ENCODE results near the gene DHX34. TPM values are rescaled to one million over a fixed set of nuclear protein-coding genes. Genes with fewer than 3 reads are reported as not detected.
"Not testable (repeated sequence)": the region's sequence is repeated elsewhere in the genome, so short reads cannot be mapped to it uniquely, and the experiment has no call there.

The DHX34 gene
- total RNA-seq, 1 donor from 2014 or later: 6.4 TPM

GRCh38 chr19:47353307-47353712 lies 4.2 kb downstream of the DHX34 start:
- intact Hi-C loops (cut with DNase I): no loop called here
- ATAC-seq (ENCODE audit: poor library complexity): peak; percentile 17
- peak; percentile 68 for DNase-seq

- DNase-seq: no peak
- no peak for ATAC-seq (ENCODE audit: poor library complexity)
- intact Hi-C loops (cut with DNase I): no loop called here
These were observed 7.8 kb downstream of the DHX34 start for GRCh38 chr19:47356900-47357299.

DNA sequence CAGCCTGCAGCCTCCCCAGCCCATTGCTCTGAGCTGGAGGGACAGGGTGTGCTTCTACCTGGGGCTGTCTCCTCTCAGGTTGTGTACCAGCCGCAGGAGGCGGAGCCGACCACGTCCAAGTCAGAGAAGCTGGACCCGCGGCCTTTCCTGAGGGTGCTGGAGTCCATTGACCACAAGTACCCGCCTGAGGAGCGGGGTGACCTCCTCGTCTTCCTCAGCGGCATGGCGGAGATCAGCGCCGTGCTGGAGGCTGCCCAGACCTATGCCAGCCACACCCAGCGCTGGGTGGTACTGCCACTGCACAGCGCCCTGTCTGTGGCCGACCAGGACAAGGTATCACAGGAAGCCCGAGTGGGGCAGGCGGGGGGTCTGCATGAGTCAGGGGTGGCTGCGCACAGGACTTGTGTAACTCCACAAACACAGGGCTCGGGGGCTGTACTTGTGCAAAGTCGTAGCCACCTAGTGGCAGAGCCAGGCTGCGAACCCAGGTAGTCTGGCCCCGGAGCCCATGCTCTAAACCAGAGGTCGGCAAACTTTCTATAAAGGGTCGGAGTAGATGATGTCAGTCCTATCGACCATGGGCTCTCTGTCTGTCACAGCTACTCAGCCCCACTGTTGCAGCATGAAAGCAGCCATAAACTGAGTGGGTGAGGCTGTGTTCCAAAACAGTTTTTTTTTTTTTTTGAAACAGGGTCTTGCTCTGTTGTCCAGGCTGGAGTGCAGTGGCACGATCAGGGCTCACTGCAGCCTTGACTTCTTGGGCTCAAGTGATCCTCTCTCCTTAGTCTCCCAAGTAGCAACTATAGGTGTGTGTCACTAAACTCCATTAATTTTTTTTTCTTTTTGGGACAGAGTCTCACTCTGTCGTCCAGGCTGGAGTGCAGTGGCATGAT lies 8.9 kb downstream of the DHX34 start:
- DNase-seq: no peak
- intact Hi-C loops (cut with DNase I): no loop called here
- ATAC-seq (ENCODE audit: poor library complexity): no peak

- no peak for ATAC-seq (ENCODE audit: poor library complexity)
- intact Hi-C loops (cut with DNase I): no loop called here
These were observed 9.8 kb downstream of the DHX34 start for GRCh38 chr19:47358936-47359335.

DNA sequence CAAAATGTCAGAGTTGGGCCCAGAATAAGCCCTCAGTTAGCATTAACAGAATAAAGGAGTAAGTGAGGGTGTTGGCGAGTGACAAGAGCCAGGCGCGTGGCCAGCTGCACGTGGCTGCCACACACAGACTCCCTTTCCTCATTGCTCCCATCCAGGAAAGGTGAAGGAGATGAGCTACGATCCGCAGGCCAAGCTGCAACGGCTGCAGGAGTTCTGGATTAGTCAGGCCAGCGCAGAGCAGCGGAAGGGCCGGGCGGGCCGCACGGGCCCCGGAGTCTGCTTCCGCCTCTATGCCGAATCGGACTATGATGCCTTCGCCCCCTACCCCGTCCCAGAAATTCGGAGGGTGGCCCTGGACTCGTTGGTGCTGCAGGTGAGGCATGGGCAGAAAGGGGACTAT lies 13.2 kb downstream of the DHX34 start:
- ATAC-seq (ENCODE audit: poor library complexity): no peak
- intact Hi-C loops (cut with DNase I): no loop called here
- DNase-seq: no peak

More at GRCh38 chr19:47358936-47359335, 9.8 kb downstream of the DHX34 start:
- DNase-seq: no peak

DNA sequence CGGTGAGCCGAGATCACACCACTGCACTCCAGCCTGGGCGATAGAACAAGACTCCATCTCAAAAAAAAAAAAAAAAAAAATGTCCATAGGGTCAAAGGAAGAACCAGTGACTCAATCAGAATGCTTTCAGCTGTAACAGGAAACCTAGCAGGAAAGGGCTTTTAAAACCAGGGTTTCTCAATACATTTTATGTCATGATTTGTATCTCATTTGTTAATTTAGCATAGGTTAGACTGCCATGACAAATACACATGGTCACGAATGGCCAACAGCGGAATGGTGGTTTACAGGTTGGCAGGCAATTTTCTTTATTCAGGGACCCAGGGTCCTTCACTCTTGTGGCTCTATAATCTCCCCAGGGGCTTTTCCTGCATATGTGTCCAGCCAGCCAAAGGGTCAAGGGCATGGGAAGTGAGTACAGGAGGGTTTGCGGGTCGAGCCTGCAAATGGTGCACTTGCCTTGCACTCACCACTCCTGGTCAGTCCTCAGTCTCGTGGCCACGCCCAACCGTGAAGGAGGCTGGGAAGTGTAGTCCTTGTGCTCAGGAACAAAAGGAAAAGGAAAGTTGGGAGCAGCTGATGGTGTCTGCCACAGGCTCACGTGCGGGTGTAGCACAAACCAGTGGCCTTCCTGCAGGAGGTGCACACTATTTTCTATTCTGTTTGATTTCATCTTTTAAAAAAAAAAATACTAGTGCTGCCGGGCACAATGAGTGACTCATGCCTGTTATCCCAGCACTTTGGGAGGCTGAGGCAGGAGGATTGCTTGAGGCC lies 14.8 kb downstream of the DHX34 start:
- ATAC-seq (ENCODE audit: poor library complexity) (no peak), DNase-seq (no peak)

DNA sequence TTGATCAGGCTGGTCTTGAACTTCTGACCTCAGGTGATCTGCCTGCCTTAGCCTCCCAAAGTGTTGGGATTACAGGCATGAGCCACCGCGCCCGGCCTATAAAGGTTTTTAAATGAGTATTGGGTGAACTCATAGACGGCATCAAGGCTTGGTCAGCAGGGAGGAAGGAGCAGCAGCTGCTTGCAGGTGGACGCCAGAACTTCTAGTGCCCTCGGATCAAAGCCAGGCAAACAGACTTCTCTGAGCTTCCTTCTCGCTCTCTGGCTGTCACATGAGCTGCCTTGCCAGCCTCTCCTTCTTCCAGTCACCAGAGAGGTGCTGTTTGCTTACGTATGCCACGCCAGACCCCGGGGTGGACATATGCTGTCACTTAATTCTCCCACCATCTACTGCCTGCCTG lies 16.3 kb downstream of the DHX34 start:
- DNase-seq; intact Hi-C loops (cut with DNase I); ATAC-seq (ENCODE audit: poor library complexity): not testable (repeated sequence)

More for the DNA sequence above, 14.8 kb downstream of the DHX34 start:
- intact Hi-C loops (cut with DNase I): no loop called here

DNA sequence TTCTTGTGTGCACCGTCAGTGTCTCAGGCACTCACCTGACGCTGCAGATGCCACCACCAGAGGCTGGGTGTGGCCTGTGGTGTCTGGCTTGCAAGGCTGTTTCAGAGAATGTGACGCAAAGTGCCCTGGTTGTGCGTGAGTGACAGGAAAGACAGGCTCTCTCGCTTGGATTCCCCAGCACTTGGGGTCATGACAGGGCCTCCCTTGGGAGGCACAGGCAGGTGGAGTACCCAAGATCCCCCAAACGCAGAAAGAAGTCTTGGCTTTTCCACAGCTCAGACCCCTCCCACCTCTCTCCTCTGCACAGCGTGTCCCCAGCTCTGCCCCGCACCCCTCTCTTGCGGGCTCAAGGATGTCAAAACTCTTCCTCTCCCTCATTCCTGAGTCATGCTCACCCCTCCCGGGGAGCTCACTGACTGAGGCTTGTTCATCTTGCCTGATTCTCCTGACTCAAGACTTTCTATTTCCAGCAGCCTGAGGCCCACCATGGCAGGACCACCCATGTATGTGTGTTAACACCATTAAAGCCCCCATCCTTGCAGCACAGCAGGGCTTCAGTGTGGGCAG lies 21.0 kb downstream of the DHX34 start:
- DNase-seq (no peak), ATAC-seq (ENCODE audit: poor library complexity) (peak; percentile 38)
- intact Hi-C loops (cut with DNase I): no loop called here

- intact Hi-C loops (cut with DNase I): no loop called here
- ATAC-seq (ENCODE audit: poor library complexity) (no peak), DNase-seq (no peak)
These were observed 22.1 kb downstream of the DHX34 start for GRCh38 chr19:47371261-47371660.

DNA sequence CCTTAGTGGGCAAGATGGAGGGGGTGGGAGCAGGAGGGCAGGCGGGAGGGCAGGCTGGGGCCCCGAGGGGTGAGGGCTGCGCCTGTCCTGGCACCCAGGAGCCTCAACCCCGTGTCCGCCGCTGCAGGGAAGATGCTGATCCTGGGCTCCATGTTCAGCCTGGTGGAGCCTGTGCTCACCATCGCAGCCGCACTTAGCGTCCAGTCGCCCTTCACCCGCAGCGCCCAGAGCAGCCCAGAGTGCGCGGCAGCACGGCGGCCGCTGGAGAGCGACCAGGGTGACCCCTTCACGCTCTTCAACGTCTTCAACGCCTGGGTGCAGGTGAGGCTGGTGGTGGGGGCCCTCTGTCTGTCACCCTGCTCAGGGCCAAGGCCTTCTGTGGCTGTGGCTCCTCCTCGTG lies 23.5 kb downstream of the DHX34 start:
- intact Hi-C loops (cut with DNase I): no loop called here
- ATAC-seq (ENCODE audit: poor library complexity) (no peak), DNase-seq (no peak)

GRCh38 chr19:47373246-47374240 lies 24.4 kb downstream of the DHX34 start:
- DNase-seq (peak; percentile 29), ATAC-seq (ENCODE audit: poor library complexity) (no peak)
- intact Hi-C loops (cut with DNase I): no loop called here

- intact Hi-C loops (cut with DNase I): no loop called here
- ATAC-seq (ENCODE audit: poor library complexity): no peak
- no peak for DNase-seq
These were observed 26.0 kb downstream of the DHX34 start for GRCh38 chr19:47374876-47375693.

DNA sequence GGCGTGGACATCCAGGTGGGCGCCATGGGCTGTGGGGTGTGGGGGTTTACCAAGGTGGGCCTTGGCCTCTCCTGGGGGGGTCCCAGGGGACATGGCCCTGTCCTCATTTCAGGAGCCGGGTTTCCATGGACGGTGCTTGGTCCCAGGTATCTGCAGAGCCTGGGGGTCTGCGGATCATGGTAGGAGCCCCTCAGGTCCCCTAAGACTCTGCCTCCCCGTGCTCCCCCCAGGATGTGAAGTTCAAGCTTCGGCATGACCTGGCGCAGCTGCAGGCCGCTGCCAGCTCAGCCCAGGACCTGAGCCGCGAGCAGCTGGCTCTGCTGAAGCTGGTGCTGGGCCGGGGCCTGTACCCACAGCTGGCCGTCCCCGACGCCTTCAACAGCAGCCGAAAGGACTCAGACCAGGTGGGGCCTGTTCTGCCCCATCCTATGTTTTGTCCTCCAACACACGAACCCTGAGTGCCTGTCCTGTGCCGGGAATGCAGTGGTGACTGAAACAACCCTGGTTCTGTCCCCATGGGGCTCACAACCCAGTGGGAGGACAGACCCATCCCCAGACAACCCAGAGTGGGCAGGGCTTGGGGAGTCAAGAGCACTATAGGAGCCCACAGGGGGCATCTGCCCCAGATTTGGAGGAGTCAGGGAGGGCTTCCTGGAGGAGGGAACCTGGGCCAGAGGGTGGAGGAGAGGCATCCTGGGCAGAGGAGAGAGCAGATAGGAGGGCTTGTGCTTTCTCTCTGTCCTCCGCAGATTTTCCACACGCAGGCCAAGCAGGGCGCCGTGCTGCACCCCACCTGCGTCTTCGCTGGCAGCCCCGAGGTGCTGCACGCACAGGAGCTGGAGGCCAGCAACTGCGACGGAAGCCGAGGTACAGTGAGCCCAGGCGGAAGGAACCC lies 26.8 kb downstream of the DHX34 start:
- DNase-seq (no peak), ATAC-seq (ENCODE audit: poor library complexity) (no peak)
- intact Hi-C loops (cut with DNase I): no loop called here

- DNase-seq: no peak
- peak; percentile 1 for ATAC-seq (ENCODE audit: poor library complexity)
- intact Hi-C loops (cut with DNase I): no loop called here
These were observed 27.6 kb downstream of the DHX34 start for GRCh38 chr19:47376589-47377144.

- intact Hi-C loops (cut with DNase I): no loop called here
- ATAC-seq (ENCODE audit: poor library complexity) (peak; percentile 95), DNase-seq (peak; percentile 87)
These were observed 28.1 kb downstream of the DHX34 start for GRCh38 chr19:47377208-47377701.

GRCh38 chr19:47377801-47378200 lies 28.7 kb downstream of the DHX34 start:
- ATAC-seq (ENCODE audit: poor library complexity) (no peak), DNase-seq (no peak)

More at GRCh38 chr19:47377801-47378200, 28.7 kb downstream of the DHX34 start:
- intact Hi-C loops (cut with DNase I): no loop called here

All from Right ventricle myocardium superior (tissue), 1 donor.